IPS-18a (cell line): ENCODE data around the gene ZRANB3.
A peak's percentile ranks its signal among the peaks of the same experiment; 100 is the strongest.

ENCODE experiments used
- H3K27ac ChIP-seq: one replicate; pipeline ENCODE4 v1.5.1; 2013; ENCODE audit warnings: low read length
- H3K27me3 ChIP-seq: one replicate; pipeline ENCODE4 v1.6.1; 2013; ENCODE audit warnings: mild to moderate bottlenecking, low read length; ENCODE audit not compliant: control insufficient read depth, insufficient read depth
- H3K36me3 ChIP-seq: one replicate; pipeline ENCODE4 v1.6.1; 2013; ENCODE audit warnings: low read depth, low read length; ENCODE audit not compliant: control insufficient read depth
- H3K4me1 ChIP-seq: one replicate; pipeline ENCODE4 v1.6.1; 2013; ENCODE audit warnings: low read depth, low read length; ENCODE audit not compliant: control insufficient read depth
- H3K4me3 ChIP-seq: one replicate; pipeline ENCODE4 v1.5.1; 2013; ENCODE audit warnings: low read length
- H3K9ac ChIP-seq: one replicate; pipeline ENCODE4 v1.6.1; 2013; ENCODE audit warnings: mild to moderate bottlenecking, low read length, moderate library complexity
- H3K9me3 ChIP-seq: one replicate; pipeline ENCODE4 v1.6.1; 2013; ENCODE audit warnings: low read depth, low read length; ENCODE audit not compliant: control insufficient read depth

ZRANB3 gene

GRCh38 chr2:135245071-135245470 is 285.9 kb downstream of the ZRANB3 start:
- no peaks in the 10 kb centered on the region for H3K9me3 ChIP-seq
- no peaks in the 10 kb centered on the region for H3K36me3 ChIP-seq
- no peaks in the 10 kb centered on the region for H3K27me3 ChIP-seq
- H3K4me3 ChIP-seq: no peak overlapping the region
- no peaks in the 10 kb centered on the region for H3K4me1 ChIP-seq
- no peak overlapping the region for H3K9ac ChIP-seq
- no peak overlapping the region for H3K27ac ChIP-seq

GRCh38 chr2:135238651-135239050 is 292.4 kb downstream of the ZRANB3 start:
- Histone ChIP-seq H3K9ac (no peak overlapping the region), H3K4me3 (no peak overlapping the region), H3K27me3 (no peaks in the 10 kb centered on the region), H3K36me3 (no peaks in the 10 kb centered on the region), H3K9me3 (no peaks in the 10 kb centered on the region), H3K27ac (no peak overlapping the region), H3K4me1 (no peaks in the 10 kb centered on the region)

- no peaks in the 10 kb centered on the region for H3K36me3 ChIP-seq
- H3K4me3 ChIP-seq: no peak overlapping the region
- no peaks in the 10 kb centered on the region for H3K27me3 ChIP-seq
- H3K9ac ChIP-seq: no peak overlapping the region
- H3K27ac ChIP-seq: no peak overlapping the region
- H3K4me1 ChIP-seq: no peaks in the 10 kb centered on the region
- no peaks in the 10 kb centered on the region for H3K9me3 ChIP-seq
These were observed 300.9 kb downstream of the ZRANB3 start for GRCh38 chr2:135230150-135230549.

GRCh38 chr2:135227386-135227785 is 303.6 kb downstream of the ZRANB3 start:
- Histone ChIP-seq H3K9ac (no peak overlapping the region), H3K9me3 (no peaks in the 10 kb centered on the region)

GRCh38 chr2:135226961-135227360 is 304.1 kb downstream of the ZRANB3 start:
- no peaks in the 10 kb centered on the region for H3K9me3 ChIP-seq
- H3K4me3 ChIP-seq: no peak overlapping the region
- no peak overlapping the region for H3K27ac ChIP-seq
- H3K27me3 ChIP-seq: no peaks in the 10 kb centered on the region
- H3K9ac ChIP-seq: no peak overlapping the region
- H3K4me1 ChIP-seq: no peaks in the 10 kb centered on the region
- H3K36me3 ChIP-seq: no peaks in the 10 kb centered on the region

More at GRCh38 chr2:135227386-135227785, 303.6 kb downstream of the ZRANB3 start:
- Histone ChIP-seq H3K36me3 (no peaks in the 10 kb centered on the region), H3K4me3 (no peak overlapping the region), H3K27me3 (no peaks in the 10 kb centered on the region), H3K27ac (no peak overlapping the region), H3K4me1 (no peaks in the 10 kb centered on the region)

GRCh38 chr2:135225781-135226180 is 305.2 kb downstream of the ZRANB3 start:
- H3K27me3 ChIP-seq: no peaks in the 10 kb centered on the region
- H3K4me3 ChIP-seq: no peak overlapping the region
- H3K36me3 ChIP-seq: no peaks in the 10 kb centered on the region
- H3K27ac ChIP-seq: no peak overlapping the region
- H3K9me3 ChIP-seq: no peaks in the 10 kb centered on the region
- H3K4me1 ChIP-seq: no peaks in the 10 kb centered on the region
- no peak overlapping the region for H3K9ac ChIP-seq

- Histone ChIP-seq H3K4me1 (no peaks in the 10 kb centered on the region), H3K9me3 (no peaks in the 10 kb centered on the region), H3K36me3 (no peaks in the 10 kb centered on the region), H3K4me3 (no peak overlapping the region), H3K9ac (no peak overlapping the region), H3K27ac (no peak overlapping the region), H3K27me3 (no peaks in the 10 kb centered on the region)
These were observed 311.8 kb downstream of the ZRANB3 start for GRCh38 chr2:135219226-135219625.

- Histone ChIP-seq H3K9me3 (no peaks in the 10 kb centered on the region), H3K4me3 (no peak overlapping the region), H3K4me1 (peaks cover under 1% of the 10 kb centered on the region), H3K27ac (no peak overlapping the region), H3K27me3 (no peaks in the 10 kb centered on the region), H3K9ac (no peak overlapping the region), H3K36me3 (no peaks in the 10 kb centered on the region)
These were observed 312.6 kb downstream of the ZRANB3 start for GRCh38 chr2:135218426-135218825.

GRCh38 chr2:135212757-135213156 is 318.3 kb downstream of the ZRANB3 start:
- H3K27me3 ChIP-seq: no peaks in the 10 kb centered on the region
- no peak overlapping the region for H3K9ac ChIP-seq
- peaks cover 17% of the 10 kb centered on the region for H3K4me1 ChIP-seq
- H3K36me3 ChIP-seq: no peaks in the 10 kb centered on the region
- H3K27ac ChIP-seq: peak overlapping the region; percentile 25
- H3K4me3 ChIP-seq: no peak overlapping the region
- no peaks in the 10 kb centered on the region for H3K9me3 ChIP-seq

GRCh38 chr2:135208016-135208415 is 323.0 kb downstream of the ZRANB3 start:
- Histone ChIP-seq H3K36me3 (no peaks in the 10 kb centered on the region), H3K27ac (no peak overlapping the region), H3K9me3 (no peaks in the 10 kb centered on the region), H3K4me1 (peaks cover 13% of the 10 kb centered on the region), H3K4me3 (no peak overlapping the region), H3K27me3 (no peaks in the 10 kb centered on the region), H3K9ac (no peak overlapping the region)

GRCh38 chr2:135203944-135204343 is 327.1 kb downstream of the ZRANB3 start:
- Histone ChIP-seq H3K4me1 (no peaks in the 10 kb centered on the region), H3K4me3 (no peak overlapping the region), H3K9ac (no peak overlapping the region), H3K27me3 (no peaks in the 10 kb centered on the region), H3K27ac (no peak overlapping the region), H3K9me3 (no peaks in the 10 kb centered on the region), H3K36me3 (no peaks in the 10 kb centered on the region)

- no peak overlapping the region for H3K27ac ChIP-seq
- no peaks in the 10 kb centered on the region for H3K27me3 ChIP-seq
- H3K4me1 ChIP-seq: no peaks in the 10 kb centered on the region
- H3K9ac ChIP-seq: no peak overlapping the region
- no peaks in the 10 kb centered on the region for H3K36me3 ChIP-seq
- H3K4me3 ChIP-seq: no peak overlapping the region
- no peaks in the 10 kb centered on the region for H3K9me3 ChIP-seq
These were observed 328.3 kb downstream of the ZRANB3 start for GRCh38 chr2:135202751-135203150.
